Sigmoid colon (tissue), 7 donors: ENCODE measurements around the gene CLVS2. TPM values are rescaled to one million over a fixed set of nuclear protein-coding genes. Genes with fewer than 3 reads are reported as not detected.

Experiments
- DNase-seq: peaks from one replicate; pipeline ENCODE4 v3.0.0-alpha.2; 2019
- H3K27ac ChIP-seq, 4 donors: fragments of 200-600 bp; sonication (generic); one replicate each; pipeline ENCODE4 v1.5.1; 2016 to 2019; ENCODE audit warnings: mild to moderate bottlenecking in 1 of 4
- H3K27me3 ChIP-seq, 3 donors: fragments of 200-600 bp; sonication (generic); one replicate each; pipeline ENCODE4 v1.5.1; 2019; ENCODE audit warnings: mild to moderate bottlenecking in 1 of 3
- H3K36me3 ChIP-seq, 4 donors: fragments of 200-600 bp; sonication (generic); one replicate each; pipeline ENCODE4 v1.5.1; 2016 to 2019
- H3K4me1 ChIP-seq, 4 donors: fragments of 200-600 bp; sonication (generic); one replicate each; pipeline ENCODE4 v1.5.1; 2017 to 2019
- H3K4me3 ChIP-seq, 4 donors: fragments of 200-600 bp; sonication (generic); one replicate each; pipeline ENCODE4 v1.5.1; 2017 to 2019; ENCODE audit warnings: mild to moderate bottlenecking in 2 of 4, moderate library complexity in 1 of 4
- H3K9me3 ChIP-seq, 4 donors: fragments of 200-600 bp in 3 of 4; sonication (generic) in 3 of 4; one replicate each; pipeline versions ENCODE4 v1.5.1 to v1.6.1; 2013 to 2019
- EP300 ChIP-seq, 4 donors: sonication (generic); formaldehyde crosslinking; IDR thresholded peaks; one replicate each; pipeline ENCODE4 v1.6.1; 2017; ENCODE audit warnings: antibody characterized with exemption in 4 of 4
- POLR2A ChIP-seq, 2 donors: fragments of 450-650 bp; IDR thresholded peaks; one replicate each; pipeline ENCODE4 v1.6.1; 2016; ENCODE audit warnings: antibody characterized with exemption in 2 of 2, mild to moderate bottlenecking in 2 of 2, moderate library complexity in 2 of 2
- POLR2AphosphoS5 ChIP-seq, 4 donors: sonication (generic); formaldehyde crosslinking; IDR thresholded peaks; one replicate each; pipeline ENCODE4 v1.6.1; 2017; ENCODE audit warnings: antibody characterized with exemption in 4 of 4
- WGBS, 2 donors: extraction: QIAGEN DNeasy Blood & Tissue Kit; methylation state at CpG; one replicate each; pipeline ENCODE4 v1.1.7; 2013; 5-methylcytosine and 5-hydroxymethylcytosine counted together
- intact Hi-C: fragments of 100-400 bp; cut with DNase I; formaldehyde crosslinking; loops from one replicate; pipeline ENCODE4 v1.15.1; 2023
- polyA plus RNA-seq, 3 donors: library from polyadenylated mRNA; stranded (reverse); fragments of 200-250 nt; gene quantifications; one replicate each; pipeline ENCODE4 v1.2.3, GENCODE V29; 2013
- total RNA-seq, 4 donors: library from RNA; depleted of rRNA; stranded (reverse); fragments of >200 nt; gene quantifications; one replicate each; pipeline ENCODE4 v1.1.0, GENCODE V29; 2016
- TF ChIP-seq, protein P1 (sequence below), 4 experiments: fragments of 450-650 bp in 3 of 4; fragments of 200-600 bp in 1 of 4; IDR thresholded peaks; one replicate each; pipeline ENCODE4 v1.5.1; 2016 to 2019; ENCODE audit warnings: antibody characterized with exemption in 4 of 4, mild to moderate bottlenecking in 3 of 4, moderate library complexity in 2 of 4
- donor health status: healthy with polysubstance abuse.
- donor health status: Bipolar disorder and iron deficiency.
- donor health status: healthy.

Gene CLVS2
- total and polyA plus RNA-seq, 7 donors: 0.20 to 7.5 (median 1.8) TPM; not detected in 2

DNA sequence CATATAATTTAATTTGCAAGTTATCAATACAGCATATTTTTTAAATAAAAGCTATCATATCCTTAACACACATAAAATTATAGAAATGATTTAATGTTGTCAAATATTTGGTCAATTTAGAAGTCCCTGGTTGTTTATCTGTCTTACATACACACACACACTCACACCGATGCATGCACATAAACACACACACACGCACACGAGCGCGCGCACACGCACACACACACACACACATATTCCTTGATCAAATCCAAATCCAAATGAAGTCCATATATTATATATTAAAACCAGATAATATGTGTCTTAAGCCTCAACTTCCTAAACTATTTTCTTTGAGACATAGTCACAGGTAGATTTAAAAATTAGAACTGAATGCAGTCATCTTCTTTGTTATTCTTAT, 120.3 kb downstream of the CLVS2 start:
- no peak for TF ChIP-seq EP300 (IDR thresholded peaks at IDR 0.05)
- H3K27ac ChIP-seq: no peak overlapping the region
- no peak overlapping the region for H3K4me3 ChIP-seq
- 94 to 95% methylated on average over 7 of the region's 7 CpGs for WGBS, 2 donors
- H3K9me3 ChIP-seq: no peaks in the 10 kb centered on the region
- H3K27me3 ChIP-seq: no peaks in the 10 kb centered on the region
- no peaks in the 10 kb centered on the region for H3K4me1 ChIP-seq
- no peak for DNase-seq
- intact Hi-C loops: no loop called here
- no peaks in the 10 kb centered on the region for H3K36me3 ChIP-seq

DNA sequence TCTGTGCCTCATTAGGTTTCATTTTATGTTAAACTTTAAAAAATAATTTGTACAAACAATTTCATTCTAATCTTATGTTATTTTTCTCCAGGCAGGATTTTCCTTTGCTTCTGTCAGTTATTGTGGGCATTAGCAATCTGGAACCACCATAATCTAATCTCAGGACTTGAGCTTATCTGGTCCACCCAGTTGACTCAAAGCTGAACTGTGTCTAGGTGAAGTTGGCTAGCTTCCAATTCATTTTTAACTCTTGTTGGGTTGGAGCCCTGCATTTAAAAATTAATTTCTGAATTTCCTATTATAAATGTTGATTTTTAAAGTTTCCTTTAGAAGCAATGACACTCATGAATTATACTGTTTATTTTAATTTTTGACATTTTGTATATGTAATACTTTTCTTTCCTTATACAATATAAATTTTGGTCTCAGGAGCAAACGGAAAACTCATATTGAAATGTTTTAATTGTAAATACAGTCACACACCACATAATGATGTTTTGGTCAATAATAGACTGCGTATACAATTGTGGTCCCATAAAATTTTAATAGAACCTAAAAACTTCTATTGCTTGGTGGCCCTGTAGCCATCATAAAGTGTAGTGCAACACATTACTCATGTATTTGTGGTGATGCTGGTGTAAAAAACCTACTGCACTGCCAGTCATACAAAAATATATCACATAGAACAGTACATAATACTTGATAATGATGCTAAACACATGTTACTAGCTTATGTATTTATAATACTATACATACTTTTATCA, 121.3 kb downstream of the CLVS2 start:
- no peak overlapping the region for H3K27ac ChIP-seq
- intact Hi-C loops: no loop called here
- H3K27me3 ChIP-seq: no peaks in the 10 kb centered on the region
- H3K4me3 ChIP-seq: no peak overlapping the region
- H3K36me3 ChIP-seq: no peaks in the 10 kb centered on the region
- H3K9me3 ChIP-seq: no peaks in the 10 kb centered on the region
- TF ChIP-seq EP300 (IDR thresholded peaks at IDR 0.05) (no peak), POLR2AphosphoS5 (IDR thresholded peaks at IDR 0.05) (no peak), POLR2A (IDR thresholded peaks at IDR 0.05) (no peak)
- TF ChIP-seq, protein P1, sequence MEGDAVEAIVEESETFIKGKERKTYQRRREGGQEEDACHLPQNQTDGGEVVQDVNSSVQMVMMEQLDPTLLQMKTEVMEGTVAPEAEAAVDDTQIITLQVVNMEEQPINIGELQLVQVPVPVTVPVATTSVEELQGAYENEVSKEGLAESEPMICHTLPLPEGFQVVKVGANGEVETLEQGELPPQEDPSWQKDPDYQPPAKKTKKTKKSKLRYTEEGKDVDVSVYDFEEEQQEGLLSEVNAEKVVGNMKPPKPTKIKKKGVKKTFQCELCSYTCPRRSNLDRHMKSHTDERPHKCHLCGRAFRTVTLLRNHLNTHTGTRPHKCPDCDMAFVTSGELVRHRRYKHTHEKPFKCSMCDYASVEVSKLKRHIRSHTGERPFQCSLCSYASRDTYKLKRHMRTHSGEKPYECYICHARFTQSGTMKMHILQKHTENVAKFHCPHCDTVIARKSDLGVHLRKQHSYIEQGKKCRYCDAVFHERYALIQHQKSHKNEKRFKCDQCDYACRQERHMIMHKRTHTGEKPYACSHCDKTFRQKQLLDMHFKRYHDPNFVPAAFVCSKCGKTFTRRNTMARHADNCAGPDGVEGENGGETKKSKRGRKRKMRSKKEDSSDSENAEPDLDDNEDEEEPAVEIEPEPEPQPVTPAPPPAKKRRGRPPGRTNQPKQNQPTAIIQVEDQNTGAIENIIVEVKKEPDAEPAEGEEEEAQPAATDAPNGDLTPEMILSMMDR (IDR thresholded peaks at IDR 0.05): no peak
- H3K4me1 ChIP-seq: no peaks in the 10 kb centered on the region
- no peak for DNase-seq
- 34 to 65% methylated on average over 2 of the region's 2 CpGs for WGBS, 2 donors

DNA sequence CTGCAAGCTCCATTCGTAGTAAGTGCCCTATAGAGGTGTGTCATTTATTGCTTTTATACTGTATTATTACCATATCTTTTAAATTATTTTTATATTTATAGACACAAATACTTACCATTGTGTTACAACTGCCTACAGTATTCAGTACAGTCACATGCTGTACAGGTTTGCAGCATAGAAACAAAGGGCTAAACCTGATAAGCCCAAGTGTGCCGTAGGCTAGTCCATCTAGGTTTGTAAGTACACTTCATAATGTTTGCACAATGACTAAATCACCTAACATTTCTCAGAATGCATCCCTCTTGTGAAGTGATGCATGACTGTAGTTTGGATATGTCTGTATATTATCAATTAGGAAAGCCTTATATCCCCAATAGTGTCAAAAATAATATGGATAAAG, 122.8 kb downstream of the CLVS2 start:
- 44 to 78% methylated on average over 2 of the region's 2 CpGs for WGBS, 2 donors
- intact Hi-C loops: no loop called here
- Histone ChIP-seq H3K27ac (no peak overlapping the region), H3K9me3 (no peaks in the 10 kb centered on the region), H3K4me3 (no peak overlapping the region), H3K27me3 (no peaks in the 10 kb centered on the region), H3K4me1 (no peaks in the 10 kb centered on the region), H3K36me3 (no peaks in the 10 kb centered on the region)
- no peak for TF ChIP-seq POLR2AphosphoS5 (IDR thresholded peaks at IDR 0.05)
- no peak for TF ChIP-seq EP300 (IDR thresholded peaks at IDR 0.05)
- TF ChIP-seq, protein P1 (IDR thresholded peaks at IDR 0.05): no peak
- TF ChIP-seq POLR2A (IDR thresholded peaks at IDR 0.05): no peak
- DNase-seq: no peak

Other genes starting within 250 kb of the CLVS2 start
- gene FABP7, start 216.5 kb upstream of the CLVS2 start, total RNA-seq: not detected
- not detected for gene FABP7, start 216.5 kb upstream of the CLVS2 start, polyA plus RNA-seq
- 10 to 100 TPM in 2 of 4 donors, 1 to 10 TPM in 2; 6.4 to 11.9 (median 10.1) TPM for gene SMPDL3A, start 207.0 kb upstream of the CLVS2 start, total RNA-seq
- gene SMPDL3A, start 207.0 kb upstream of the CLVS2 start, polyA plus RNA-seq: 10 to 100 TPM; 36.1 to 91.3 (median 76.9) TPM